K562 (cell line): ENCODE results near the gene CTAGE9.
"Not testable (repeated sequence)": the region's sequence is repeated elsewhere in the genome, so short reads cannot be mapped to it uniquely, and the experiment has no call there.

Source experiments
- CREB1 ChIP-seq, 2 experiments: sonication (generic) in 1 of 2; formaldehyde crosslinking in 1 of 2; IDR thresholded peaks; 2 replicates each; pipeline versions ENCODE4 v1.6.1 to v1.8.0; 2012 to 2022; ENCODE audit warnings: inconsistent platforms in 1 of 2, mild to moderate bottlenecking in 1 of 2, missing genetic modification reagents in 1 of 2, moderate library complexity in 1 of 2
- EP300 ChIP-seq: IDR thresholded peaks from 2 replicates; pipeline ENCODE4 v1.6.1; 2012; ENCODE audit warnings: low read length, improper control_type of control experiment
- ESRRA ChIP-seq: fragments of 450-650 bp; IDR thresholded peaks from 2 replicates; pipeline ENCODE4 v1.6.1; 2014; ENCODE audit warnings: low read depth, mild to moderate bottlenecking, moderate library complexity, borderline replicate concordance
- ETV6 ChIP-seq, 3 experiments: fragments of 150-350 bp in 1 of 3; sonication (generic) in 1 of 3; formaldehyde crosslinking in 1 of 3; IDR thresholded peaks; 2 replicates each; pipeline versions ENCODE4 v1.6.1 to v1.8.0; 2014 to 2022; ENCODE audit warnings: borderline replicate concordance in 2 of 3, low read depth in 2 of 3, antibody characterized with exemption in 1 of 3, low read length in 1 of 3, mild to moderate bottlenecking in 1 of 3, missing genetic modification reagents in 1 of 3
- FUS ChIP-seq: fragments of 200-400 bp; formaldehyde crosslinking; optimal IDR thresholded peaks from 2 replicates; pipeline ENCODE3; 2017; ENCODE audit warnings: low read depth, low read length
- MYC ChIP-seq, 2 experiments: fragments of 250-450 bp in 1 of 2; sonication (Bioruptor Pico) in 1 of 2; IDR thresholded peaks; 2 replicates each; pipeline versions ENCODE4 v1.5.1 to v1.6.1; 2012 to 2021; ENCODE audit warnings: low read depth in 2 of 2, borderline replicate concordance in 1 of 2, improper control_type of control experiment in 1 of 2, low read length in 1 of 2, mild to moderate bottlenecking in 1 of 2, moderate library complexity in 1 of 2
- NR2C2 ChIP-seq, 2 experiments: fragments of 200-800 bp in 1 of 2; sonication (Bioruptor generic) in 1 of 2; sonication (generic) in 1 of 2; formaldehyde crosslinking in 1 of 2; IDR thresholded peaks; 2 replicates each; pipeline versions ENCODE4 v1.6.1 to v1.8.0; 2016 to 2022; ENCODE audit warnings: mild to moderate bottlenecking in 1 of 2, missing compliant biosample characterization in 1 of 2, missing genetic modification characterization in 1 of 2, missing genetic modification reagents in 1 of 2
- POLR2A ChIP-seq: fragments of 450-650 bp; conservative IDR thresholded peaks from 2 replicates; pipeline ENCODE4 v1.6.1; 2016
- SIRT6 ChIP-seq: IDR thresholded peaks from one replicate; pipeline ENCODE4 v1.6.1; 2012; ENCODE audit warnings: low read depth, mild to moderate bottlenecking, control low read depth, inconsistent platforms, low read length, moderate library complexity
- TCF15 ChIP-seq: fragments of 250-450 bp; sonication (Bioruptor Pico); IDR thresholded peaks from 2 replicates; pipeline ENCODE4 v1.8.0; 2022; ENCODE audit warnings: moderate library complexity, mild to moderate bottlenecking, inconsistent platforms
- THRA ChIP-seq: fragments of 450-650 bp; IDR thresholded peaks from 2 replicates; pipeline ENCODE4 v1.6.1; 2017; ENCODE audit warnings: mild to moderate bottlenecking, moderate library complexity
- YY1 ChIP-seq, 3 experiments: IDR thresholded peaks; 2 replicates each; pipeline ENCODE4 v1.6.1; 2011; ENCODE audit warnings: low read length in 2 of 3, mild to moderate bottlenecking in 2 of 3, moderate library complexity in 2 of 3, borderline replicate concordance in 1 of 3, control low read depth in 1 of 3, low read depth in 1 of 3; ENCODE audit not compliant: insufficient read depth in 3 of 3, insufficient replicate concordance in 2 of 3, control insufficient read depth in 1 of 3, insufficient read length in 1 of 3; ENCODE audit errors: extremely low read depth in 1 of 3

GRCh38 chr6:131715567-131715966 lies 4.8 kb upstream of the CTAGE9 start:
- TF ChIP-seq CREB1 (IDR thresholded peaks at IDR 0.05); CREB1 (CRISPR knock-in tag; IDR thresholded peaks at IDR 0.05); THRA; NR2C2 (CRISPR knock-in tag; IDR thresholded peaks at IDR 0.05); NR2C2 (tag; IDR thresholded peaks at IDR 0.05); MYC (IDR thresholded peaks at IDR 0.05; ENCODE audit: low read depth, low read length); MYC (CRISPR knock-in tag; IDR thresholded peaks at IDR 0.05; ENCODE audit: borderline replicate concordance, low read depth); YY1 (IDR thresholded peaks at IDR 0.05; ENCODE audit: borderline replicate concordance in 1 of 3, control insufficient read depth in 1 of 3, extremely low read depth in 1 of 3, insufficient read depth in 3 of 3, insufficient read length in 1 of 3, insufficient replicate concordance in 2 of 3, low read depth in 1 of 3, low read length in 2 of 3); ESRRA; FUS; SIRT6; POLR2A; TCF15 (CRISPR knock-in tag); ETV6 (IDR thresholded peaks at IDR 0.05; ENCODE audit: borderline replicate concordance in 1 of 2, low read depth in 2 of 2, low read length in 1 of 2); ETV6 (CRISPR knock-in tag; IDR thresholded peaks at IDR 0.05; ENCODE audit: borderline replicate concordance); EP300: not testable (repeated sequence)
